Measurements from ENCODE around the gene LXN.

LXN gene

DNA sequence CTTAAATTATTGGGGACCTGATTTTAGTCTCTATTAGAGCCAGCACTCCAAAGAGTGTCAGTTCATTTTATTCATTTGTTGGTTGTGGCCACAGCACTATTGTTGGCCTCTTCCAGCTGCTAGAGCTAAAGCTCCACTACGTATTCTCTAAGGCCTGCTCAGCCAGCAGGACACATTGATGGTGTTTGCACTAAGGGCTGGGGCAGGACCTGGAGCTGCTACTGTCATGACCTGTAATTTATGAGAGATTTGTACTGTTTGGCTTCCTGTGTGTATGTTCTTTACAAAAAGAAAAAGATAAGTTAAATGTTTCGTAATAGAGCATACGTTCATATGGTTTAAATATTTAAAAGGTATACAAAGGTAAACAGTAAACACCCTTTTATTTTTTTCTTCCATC lies 20.0 kb downstream of the LXN start:
- DNase-seq (ENCODE audit: insufficient read length, low spot score) = no peak
- no peak for FAIRE-seq
- TF ChIP-seq POLR2AphosphoS5 (IDR thresholded peaks at IDR 0.05; ENCODE audit: low read depth, low read length) (no peak), TAF1 (IDR thresholded peaks at IDR 0.05; ENCODE audit: low read depth, low read length) (no peak), POU2F2 (IDR thresholded peaks at IDR 0.05; ENCODE audit: low read depth, low read length) (no peak), PAX5 (IDR thresholded peaks at IDR 0.05; ENCODE audit: insufficient read depth, low read length, severe bottlenecking) (no peak), POLR2A (IDR thresholded peaks at IDR 0.05; ENCODE audit: low read depth, low read length) (no peak), SPI1 (IDR thresholded peaks at IDR 0.05; ENCODE audit: low read depth, low read length) (no peak)

DNA sequence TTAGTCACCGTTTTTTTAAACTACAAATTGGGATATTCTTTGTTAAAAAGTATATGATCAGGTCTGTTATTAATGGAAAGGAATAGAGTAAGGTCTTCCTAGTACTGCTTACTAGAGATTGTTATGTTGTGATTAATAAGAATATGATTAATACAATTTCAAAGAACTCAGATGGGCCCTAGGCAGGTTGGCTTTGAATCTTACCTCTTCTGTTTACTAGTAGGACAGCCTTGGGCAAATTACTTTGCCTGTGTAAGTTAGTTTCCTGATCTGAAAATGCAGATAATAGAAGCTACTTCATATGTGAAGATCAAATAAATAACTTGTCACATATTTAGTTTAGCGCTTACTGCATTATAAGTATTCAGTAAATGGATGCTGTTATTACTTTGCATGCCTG lies 21.3 kb downstream of the LXN start:
- no peak for DNase-seq (ENCODE audit: insufficient read length, low spot score)
- FAIRE-seq = no peak
- TF ChIP-seq POLR2A (IDR thresholded peaks at IDR 0.05; ENCODE audit: low read depth, low read length) (no peak), POLR2AphosphoS5 (IDR thresholded peaks at IDR 0.05; ENCODE audit: low read depth, low read length) (no peak), PAX5 (IDR thresholded peaks at IDR 0.05; ENCODE audit: insufficient read depth, low read length, severe bottlenecking) (no peak), POU2F2 (IDR thresholded peaks at IDR 0.05; ENCODE audit: low read depth, low read length) (no peak), SPI1 (IDR thresholded peaks at IDR 0.05; ENCODE audit: low read depth, low read length) (no peak), TAF1 (IDR thresholded peaks at IDR 0.05; ENCODE audit: low read depth, low read length) (no peak)

DNA sequence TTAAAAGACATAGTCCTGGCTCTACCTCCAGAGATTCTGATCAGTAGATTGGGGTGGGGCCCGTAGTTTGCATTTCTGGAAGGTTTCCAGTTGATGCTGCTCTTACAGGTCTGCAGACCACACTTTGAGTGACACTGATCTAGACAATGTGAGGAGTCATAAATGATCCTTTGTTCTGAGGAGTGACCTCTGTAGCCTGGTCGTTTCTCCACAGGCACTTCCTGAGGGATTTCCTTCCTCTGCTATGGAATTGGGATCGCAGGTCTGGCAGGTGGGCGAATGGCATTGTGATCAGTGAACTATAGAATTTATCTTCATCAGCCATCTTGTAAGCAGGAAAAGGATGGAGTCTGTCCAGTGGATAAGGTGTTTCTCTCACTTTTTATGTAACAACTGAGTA lies 22.7 kb downstream of the LXN start:
- FAIRE-seq = no peak
- TF ChIP-seq PAX5 (IDR thresholded peaks at IDR 0.05; ENCODE audit: insufficient read depth, low read length, severe bottlenecking) (no peak), TAF1 (IDR thresholded peaks at IDR 0.05; ENCODE audit: low read depth, low read length) (no peak), POLR2AphosphoS5 (IDR thresholded peaks at IDR 0.05; ENCODE audit: low read depth, low read length) (no peak), POLR2A (IDR thresholded peaks at IDR 0.05; ENCODE audit: low read depth, low read length) (no peak), SPI1 (IDR thresholded peaks at IDR 0.05; ENCODE audit: low read depth, low read length) (no peak), POU2F2 (IDR thresholded peaks at IDR 0.05; ENCODE audit: low read depth, low read length) (no peak)
- DNase-seq (ENCODE audit: insufficient read length, low spot score) = no peak

DNA sequence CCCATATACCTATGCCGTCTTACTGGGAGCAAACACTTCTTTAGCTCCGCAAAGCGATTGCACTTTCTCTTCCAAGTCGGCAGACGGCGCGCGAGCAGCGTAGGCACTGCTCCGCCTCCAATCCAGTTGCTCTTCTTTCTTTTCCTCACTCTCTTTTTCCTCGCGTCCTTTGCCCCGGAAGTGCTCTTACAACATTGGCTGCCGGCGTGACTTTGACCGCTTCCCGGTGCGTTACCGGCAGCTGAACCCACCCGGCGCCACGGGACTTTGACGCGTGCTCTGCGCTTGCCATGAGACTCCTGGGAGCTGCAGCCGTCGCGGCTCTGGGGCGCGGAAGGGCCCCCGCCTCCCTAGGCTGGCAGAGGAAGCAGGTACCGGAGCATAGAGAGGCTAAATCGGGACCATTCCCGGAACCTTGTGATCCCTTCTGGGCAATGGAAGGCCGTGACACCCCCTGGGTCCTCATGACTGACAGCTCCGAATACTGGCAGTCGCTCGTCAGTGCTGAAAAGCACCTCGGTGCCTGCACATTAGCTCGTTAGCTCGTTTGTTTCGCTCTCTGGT lies 28.0 kb downstream of the LXN start, which contains the start of gene GFM1:
GFM1 (plus strand) TSS at position 183 of the 564 bp plus-strand sequence; CDS start at position 291, 108 bp downstream.
- DNase-seq (ENCODE audit: insufficient read length, low spot score) (peak; percentile 71), FAIRE-seq (peak; percentile 93)
- peak; percentile 73 for TF ChIP-seq PAX5 (IDR thresholded peaks at IDR 0.05; ENCODE audit: insufficient read depth, low read length, severe bottlenecking)
- TF ChIP-seq POU2F2 (IDR thresholded peaks at IDR 0.05; ENCODE audit: low read depth, low read length) = peak; percentile 66
- peak; percentile 80 for TF ChIP-seq POLR2AphosphoS5 (IDR thresholded peaks at IDR 0.05; ENCODE audit: low read depth, low read length)
- TF ChIP-seq TAF1 (IDR thresholded peaks at IDR 0.05; ENCODE audit: low read depth, low read length) = 0 out of 2 replicates have a peak, but pooled peaks have one; percentile 39
- peak; percentile 18; the same call in 1 of the 2 replicates for TF ChIP-seq SPI1 (IDR thresholded peaks at IDR 0.05; ENCODE audit: low read depth, low read length)
- peak; percentile 75 for TF ChIP-seq POLR2A (IDR thresholded peaks at IDR 0.05; ENCODE audit: low read depth, low read length)

DNA sequence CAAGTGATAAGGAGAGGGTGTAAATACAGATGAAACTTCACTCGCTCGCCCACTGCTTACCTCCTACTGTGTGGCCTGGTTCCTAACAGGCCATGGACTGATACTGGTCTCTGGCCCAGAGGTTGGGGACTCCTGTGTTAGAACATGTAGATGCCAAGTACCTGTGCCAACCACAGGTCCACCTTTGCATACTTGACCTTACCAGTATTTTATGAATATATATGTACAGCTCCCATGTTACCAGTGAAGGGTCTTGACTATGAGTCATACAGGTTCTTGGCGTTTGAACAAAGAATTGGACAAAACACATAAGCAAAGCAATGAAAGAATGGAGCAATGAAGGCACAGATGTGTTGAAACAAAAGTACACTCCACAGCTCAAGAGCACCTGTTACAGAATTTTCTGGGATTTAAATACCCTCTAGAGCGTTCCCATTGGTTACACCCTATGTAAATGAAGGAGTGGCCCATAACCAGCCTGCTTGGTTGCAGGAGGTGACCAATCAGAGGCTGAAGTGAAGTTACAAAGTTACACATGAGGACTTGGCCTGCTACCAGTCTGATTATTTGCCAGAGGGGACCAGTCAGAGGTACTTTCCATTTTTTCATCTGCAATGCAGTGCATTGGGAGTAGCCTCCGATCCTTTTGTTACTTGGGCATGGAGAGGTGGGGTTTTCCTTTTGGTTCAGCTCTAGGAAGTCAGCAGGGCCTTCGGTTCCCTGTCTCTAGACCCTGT lies 29.8 kb downstream of the LXN start:
- FAIRE-seq = no peak
- TF ChIP-seq POLR2A (IDR thresholded peaks at IDR 0.05; ENCODE audit: low read depth, low read length) (no peak), POU2F2 (IDR thresholded peaks at IDR 0.05; ENCODE audit: low read depth, low read length) (no peak), POLR2AphosphoS5 (IDR thresholded peaks at IDR 0.05; ENCODE audit: low read depth, low read length) (no peak), PAX5 (IDR thresholded peaks at IDR 0.05; ENCODE audit: insufficient read depth, low read length, severe bottlenecking) (no peak), SPI1 (IDR thresholded peaks at IDR 0.05; ENCODE audit: low read depth, low read length) (no peak), TAF1 (IDR thresholded peaks at IDR 0.05; ENCODE audit: low read depth, low read length) (no peak)
- DNase-seq (ENCODE audit: insufficient read length, low spot score) = no peak

DNA sequence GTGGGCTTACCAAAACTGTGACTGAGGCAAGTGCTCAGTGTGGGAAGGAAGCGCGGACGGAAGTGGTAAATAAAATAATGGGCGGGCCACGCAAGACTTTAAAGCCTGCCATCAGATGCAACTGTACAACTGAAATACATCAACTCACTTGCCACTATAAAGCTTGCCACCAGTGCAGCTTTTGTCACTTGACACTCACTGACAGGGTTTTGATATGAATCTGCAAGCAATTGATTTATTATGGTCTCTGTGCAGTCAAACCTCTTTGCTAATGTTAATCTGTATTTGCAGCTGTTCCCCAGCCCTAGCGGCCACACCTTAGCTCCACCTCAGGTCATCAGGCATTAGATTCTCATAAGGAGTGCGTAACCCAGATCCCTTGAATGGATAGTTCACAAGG lies 30.4 kb downstream of the LXN start:
- DNase-seq (ENCODE audit: insufficient read length, low spot score) (no peak), FAIRE-seq (no peak)
- TF ChIP-seq POU2F2 (IDR thresholded peaks at IDR 0.05; ENCODE audit: low read depth, low read length) = no peak
- no peak for TF ChIP-seq SPI1 (IDR thresholded peaks at IDR 0.05; ENCODE audit: low read depth, low read length)
- TF ChIP-seq TAF1 (IDR thresholded peaks at IDR 0.05; ENCODE audit: low read depth, low read length) = no peak
- TF ChIP-seq POLR2A (IDR thresholded peaks at IDR 0.05; ENCODE audit: low read depth, low read length) = no peak
- TF ChIP-seq PAX5 (IDR thresholded peaks at IDR 0.05; ENCODE audit: insufficient read depth, low read length, severe bottlenecking) = no peak
- no peak for TF ChIP-seq POLR2AphosphoS5 (IDR thresholded peaks at IDR 0.05; ENCODE audit: low read depth, low read length)

DNA sequence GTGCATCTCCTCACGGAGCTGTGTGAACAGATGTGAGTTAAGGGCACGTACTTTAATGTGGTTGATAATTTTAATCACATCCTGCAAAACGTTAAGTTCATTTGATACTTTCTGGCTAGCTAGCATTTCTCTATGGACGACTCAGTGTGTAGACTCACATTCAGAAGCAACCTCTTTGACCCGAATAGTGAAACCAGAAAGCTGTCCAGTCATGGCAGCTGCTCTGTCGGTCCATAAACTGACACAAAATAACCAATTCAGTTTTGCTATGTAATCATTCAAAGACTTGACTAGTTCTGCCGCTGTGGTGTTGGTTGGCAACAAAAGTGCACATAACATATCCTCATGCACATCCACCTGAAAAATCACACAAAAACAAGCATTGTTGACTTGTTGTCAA lies 31.8 kb downstream of the LXN start:
- no peak for TF ChIP-seq TAF1 (IDR thresholded peaks at IDR 0.05; ENCODE audit: low read depth, low read length)
- TF ChIP-seq POU2F2 (IDR thresholded peaks at IDR 0.05; ENCODE audit: low read depth, low read length) = no peak
- TF ChIP-seq PAX5 (IDR thresholded peaks at IDR 0.05; ENCODE audit: insufficient read depth, low read length, severe bottlenecking) = no peak
- TF ChIP-seq POLR2AphosphoS5 (IDR thresholded peaks at IDR 0.05; ENCODE audit: low read depth, low read length) = no peak
- no peak for TF ChIP-seq POLR2A (IDR thresholded peaks at IDR 0.05; ENCODE audit: low read depth, low read length)
- no peak for TF ChIP-seq SPI1 (IDR thresholded peaks at IDR 0.05; ENCODE audit: low read depth, low read length)
- DNase-seq (ENCODE audit: insufficient read length, low spot score) (no peak), FAIRE-seq (no peak)

DNA sequence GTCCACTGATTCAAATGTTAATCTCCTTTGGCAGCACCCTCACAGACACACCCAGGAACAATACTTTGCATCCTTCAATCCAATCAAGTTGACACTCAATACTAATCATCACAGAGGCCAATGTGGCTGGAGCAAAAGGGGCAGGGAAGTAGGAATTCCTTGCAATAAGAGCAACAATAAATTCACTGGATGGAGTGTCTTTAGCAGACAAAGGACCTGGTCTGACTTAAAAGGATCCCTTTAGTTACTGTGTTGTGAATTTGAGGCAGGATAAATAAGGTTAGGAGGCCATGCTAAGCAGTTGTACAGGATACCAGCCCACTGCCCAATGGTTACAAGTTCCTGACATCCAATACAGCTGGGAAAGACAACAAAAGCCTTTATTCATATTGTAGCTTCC lies 40.5 kb downstream of the LXN start:
- no peak for FAIRE-seq
- no peak for DNase-seq (ENCODE audit: insufficient read length, low spot score)
- TF ChIP-seq POLR2AphosphoS5 (IDR thresholded peaks at IDR 0.05; ENCODE audit: low read depth, low read length) (no peak), SPI1 (IDR thresholded peaks at IDR 0.05; ENCODE audit: low read depth, low read length) (no peak), TAF1 (IDR thresholded peaks at IDR 0.05; ENCODE audit: low read depth, low read length) (no peak), POLR2A (IDR thresholded peaks at IDR 0.05; ENCODE audit: low read depth, low read length) (no peak), POU2F2 (IDR thresholded peaks at IDR 0.05; ENCODE audit: low read depth, low read length) (no peak), PAX5 (IDR thresholded peaks at IDR 0.05; ENCODE audit: insufficient read depth, low read length, severe bottlenecking) (no peak)

DNA sequence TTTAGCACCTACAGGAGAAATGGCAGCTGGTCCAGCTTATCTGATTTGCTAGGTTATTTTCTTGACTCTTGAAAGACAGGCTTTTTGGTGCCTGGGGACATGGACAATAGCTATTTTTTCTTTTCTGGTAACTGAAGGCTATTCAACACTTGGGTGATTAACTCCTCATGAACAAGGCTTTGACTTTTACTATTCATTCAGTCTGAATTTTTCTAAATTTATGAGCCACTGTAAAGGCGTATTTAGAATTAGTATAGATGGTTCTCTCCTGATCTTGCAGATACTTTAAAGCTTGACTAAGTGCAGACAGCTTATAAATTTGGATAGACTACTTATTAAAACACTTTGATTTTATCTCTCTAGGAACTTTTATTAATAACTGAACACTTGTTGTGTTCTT lies 46.6 kb downstream of the LXN start:
- no peak for DNase-seq (ENCODE audit: insufficient read length, low spot score)
- FAIRE-seq = no peak
- TF ChIP-seq SPI1 (IDR thresholded peaks at IDR 0.05; ENCODE audit: low read depth, low read length) (no peak), POLR2A (IDR thresholded peaks at IDR 0.05; ENCODE audit: low read depth, low read length) (no peak), POU2F2 (IDR thresholded peaks at IDR 0.05; ENCODE audit: low read depth, low read length) (no peak), TAF1 (IDR thresholded peaks at IDR 0.05; ENCODE audit: low read depth, low read length) (no peak), PAX5 (IDR thresholded peaks at IDR 0.05; ENCODE audit: insufficient read depth, low read length, severe bottlenecking) (no peak), POLR2AphosphoS5 (IDR thresholded peaks at IDR 0.05; ENCODE audit: low read depth, low read length) (no peak)
